Suprapubic skin (tissue), 4 donors: ENCODE data around the gene IFNL1. TPM values are rescaled to one million over a fixed set of nuclear protein-coding genes. Genes with fewer than 3 reads are reported as not detected.

Experiments used
- DNase-seq, 2 donors: peaks; one replicate each; pipeline ENCODE4 v3.0.0-alpha.2; 2019; ENCODE audit warnings: low spot score in 2 of 2
- H3K27ac ChIP-seq: fragments of 200-600 bp; sonication (generic); one replicate; pipeline ENCODE4 v1.5.1; 2019
- H3K27me3 ChIP-seq: fragments of 200-600 bp; sonication (generic); one replicate; pipeline ENCODE4 v1.5.1; 2019
- H3K36me3 ChIP-seq: fragments of 200-600 bp; sonication (generic); one replicate; pipeline ENCODE4 v1.5.1; 2019
- H3K4me1 ChIP-seq: fragments of 200-600 bp; sonication (generic); one replicate; pipeline ENCODE4 v1.5.1; 2019
- H3K4me3 ChIP-seq: fragments of 200-600 bp; sonication (generic); one replicate; pipeline ENCODE4 v1.5.1; 2019; ENCODE audit warnings: mild to moderate bottlenecking
- H3K9me3 ChIP-seq: fragments of 200-600 bp; sonication (generic); one replicate; pipeline ENCODE4 v1.5.1; 2019
- EP300 ChIP-seq: sonication (generic); formaldehyde crosslinking; IDR thresholded peaks from one replicate; pipeline ENCODE4 v1.6.1; 2017; ENCODE audit warnings: antibody characterized with exemption
- POLR2A ChIP-seq, 2 donors: fragments of 450-650 bp; IDR thresholded peaks; one replicate each; pipeline ENCODE4 v1.6.1; 2017; ENCODE audit warnings: antibody characterized with exemption in 2 of 2, mild to moderate bottlenecking in 2 of 2, moderate library complexity in 2 of 2
- POLR2AphosphoS5 ChIP-seq, 3 donors: sonication (generic); formaldehyde crosslinking; IDR thresholded peaks; one replicate each; pipeline ENCODE4 v1.6.1; 2017; ENCODE audit warnings: antibody characterized with exemption in 3 of 3
- WGBS: methylation state at CpG from one replicate; pipeline ENCODE4 v1.1.5; 2018; 5-methylcytosine and 5-hydroxymethylcytosine counted together
- total RNA-seq, 4 donors: library from RNA; depleted of rRNA; stranded (reverse); fragments of >200 nt; gene quantifications; one replicate each; pipeline ENCODE4 v1.1.0, GENCODE V29; 2016
- TF ChIP-seq, protein P1 (sequence below), 2 donors: fragments of 200-600 bp in 1 of 2; fragments of 450-650 bp in 1 of 2; sonication (generic) in 1 of 2; IDR thresholded peaks; one replicate each; pipeline ENCODE4 v1.5.1; 2016 to 2019; ENCODE audit warnings: antibody characterized with exemption in 2 of 2, mild to moderate bottlenecking in 1 of 2, moderate library complexity in 1 of 2

Gene IFNL1
- total RNA-seq, 4 donors from 2014 or later = not detected

DNA sequence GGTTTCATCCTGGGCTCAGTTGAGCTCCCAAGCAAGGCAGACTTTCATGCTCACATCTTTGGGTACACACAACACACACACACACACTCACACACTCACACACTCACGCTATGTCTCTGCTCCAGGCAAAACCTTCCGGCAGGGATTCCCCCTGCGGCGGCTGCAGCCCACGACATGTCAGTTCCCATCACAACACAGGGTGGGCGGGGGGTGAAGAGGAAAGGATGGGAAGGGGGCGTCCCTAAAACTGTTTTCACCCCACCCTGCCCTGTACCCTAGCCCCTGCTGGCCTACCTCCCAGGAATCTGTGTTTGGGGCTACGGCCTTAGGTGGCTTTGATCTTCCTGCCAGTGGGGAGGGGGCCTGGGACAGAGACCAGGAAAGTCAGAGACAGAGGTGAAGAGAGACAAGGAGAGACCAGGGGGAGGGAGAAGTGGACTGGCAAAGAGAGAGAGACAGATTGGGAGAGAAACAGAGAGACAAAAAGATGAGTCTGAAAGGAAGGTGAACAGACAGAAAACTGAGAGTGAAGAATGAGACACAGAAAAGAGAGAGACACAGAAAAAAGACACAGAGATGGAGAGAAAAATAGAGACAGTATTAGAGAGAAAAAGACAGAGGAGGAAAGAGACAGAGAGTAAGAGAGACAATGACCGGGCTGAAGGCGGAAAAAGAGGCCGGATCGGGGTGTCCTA lies 20.6 kb downstream of the IFNL1 start:
- H3K36me3 ChIP-seq = peaks cover 19% of the 10 kb centered on the region
- H3K27me3 ChIP-seq = peaks cover 4% of the 10 kb centered on the region
- 80% methylated on average over 12 of the region's 12 CpGs for WGBS
- TF ChIP-seq POLR2A (IDR thresholded peaks at IDR 0.05) = no peak
- TF ChIP-seq, protein P1, sequence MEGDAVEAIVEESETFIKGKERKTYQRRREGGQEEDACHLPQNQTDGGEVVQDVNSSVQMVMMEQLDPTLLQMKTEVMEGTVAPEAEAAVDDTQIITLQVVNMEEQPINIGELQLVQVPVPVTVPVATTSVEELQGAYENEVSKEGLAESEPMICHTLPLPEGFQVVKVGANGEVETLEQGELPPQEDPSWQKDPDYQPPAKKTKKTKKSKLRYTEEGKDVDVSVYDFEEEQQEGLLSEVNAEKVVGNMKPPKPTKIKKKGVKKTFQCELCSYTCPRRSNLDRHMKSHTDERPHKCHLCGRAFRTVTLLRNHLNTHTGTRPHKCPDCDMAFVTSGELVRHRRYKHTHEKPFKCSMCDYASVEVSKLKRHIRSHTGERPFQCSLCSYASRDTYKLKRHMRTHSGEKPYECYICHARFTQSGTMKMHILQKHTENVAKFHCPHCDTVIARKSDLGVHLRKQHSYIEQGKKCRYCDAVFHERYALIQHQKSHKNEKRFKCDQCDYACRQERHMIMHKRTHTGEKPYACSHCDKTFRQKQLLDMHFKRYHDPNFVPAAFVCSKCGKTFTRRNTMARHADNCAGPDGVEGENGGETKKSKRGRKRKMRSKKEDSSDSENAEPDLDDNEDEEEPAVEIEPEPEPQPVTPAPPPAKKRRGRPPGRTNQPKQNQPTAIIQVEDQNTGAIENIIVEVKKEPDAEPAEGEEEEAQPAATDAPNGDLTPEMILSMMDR (IDR thresholded peaks at IDR 0.05) = no peak
- TF ChIP-seq EP300 = no peak
- no peak for TF ChIP-seq POLR2AphosphoS5 (IDR thresholded peaks at IDR 0.05)
- no peak overlapping the region for H3K4me3 ChIP-seq
- no peak for DNase-seq
- H3K9me3 ChIP-seq = no peaks in the 10 kb centered on the region
- no peak overlapping the region for H3K27ac ChIP-seq
- H3K4me1 ChIP-seq = peaks cover 11% of the 10 kb centered on the region

DNA sequence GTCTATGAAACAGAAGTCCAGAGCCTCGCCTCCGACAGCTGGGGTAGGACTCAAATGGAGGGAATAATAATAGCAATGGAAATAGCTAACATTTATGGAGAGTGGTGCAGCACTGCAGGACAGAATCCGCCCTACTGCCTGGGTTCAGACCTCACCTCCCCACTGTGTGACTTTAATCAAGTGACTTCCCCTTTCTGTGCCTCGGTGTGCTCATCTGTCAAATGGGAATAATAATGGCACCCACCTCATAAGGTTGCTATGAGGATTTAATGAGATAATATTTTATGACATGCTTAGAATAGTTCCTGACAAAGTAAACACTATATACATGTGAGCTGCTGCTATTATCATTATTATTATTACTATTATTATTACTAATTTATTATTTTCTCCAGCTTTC lies 21.3 kb downstream of the IFNL1 start:
- no peak for DNase-seq
- no peak overlapping the region for H3K27ac ChIP-seq
- H3K9me3 ChIP-seq = no peaks in the 10 kb centered on the region
- 86% methylated on average over 4 of the region's 4 CpGs for WGBS
- no peak for TF ChIP-seq POLR2A (IDR thresholded peaks at IDR 0.05)
- TF ChIP-seq EP300 = no peak
- TF ChIP-seq POLR2AphosphoS5 (IDR thresholded peaks at IDR 0.05) = no peak
- peaks cover 19% of the 10 kb centered on the region for H3K36me3 ChIP-seq
- H3K4me1 ChIP-seq = peaks cover 11% of the 10 kb centered on the region
- peaks cover 4% of the 10 kb centered on the region for H3K27me3 ChIP-seq
- H3K4me3 ChIP-seq = no peak overlapping the region

DNA sequence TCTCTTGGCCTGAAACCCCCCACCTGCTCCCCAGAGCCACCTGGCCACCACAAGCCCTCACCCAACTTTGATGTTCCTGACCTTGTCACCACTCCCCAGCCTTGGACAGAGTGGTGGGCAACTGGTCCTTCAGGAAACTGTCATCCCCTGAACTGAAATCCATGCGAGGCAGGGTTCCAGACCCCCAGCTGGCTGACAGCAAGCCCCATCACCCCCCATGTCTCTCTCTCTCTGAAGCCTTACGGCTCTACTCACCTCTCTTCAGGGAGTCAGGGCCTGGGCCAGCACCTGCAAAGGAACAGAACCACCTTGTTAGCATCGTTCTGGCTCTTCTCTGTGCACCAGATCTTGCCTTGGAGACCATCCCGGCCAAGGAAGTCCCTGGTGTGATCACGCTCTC lies 21.9 kb downstream of the IFNL1 start:
- 90% methylated on average over 5 of the region's 5 CpGs for WGBS
- H3K4me1 ChIP-seq = peaks cover 11% of the 10 kb centered on the region
- H3K9me3 ChIP-seq = no peaks in the 10 kb centered on the region
- H3K27me3 ChIP-seq = peaks cover 4% of the 10 kb centered on the region
- TF ChIP-seq, protein P1 (IDR thresholded peaks at IDR 0.05) = no peak
- TF ChIP-seq POLR2AphosphoS5 (IDR thresholded peaks at IDR 0.05) (no peak), EP300 (no peak), POLR2A (IDR thresholded peaks at IDR 0.05) (no peak)
- H3K27ac ChIP-seq = no peak overlapping the region
- no peak overlapping the region for H3K4me3 ChIP-seq
- peaks cover 19% of the 10 kb centered on the region for H3K36me3 ChIP-seq
- no peak for DNase-seq

DNA sequence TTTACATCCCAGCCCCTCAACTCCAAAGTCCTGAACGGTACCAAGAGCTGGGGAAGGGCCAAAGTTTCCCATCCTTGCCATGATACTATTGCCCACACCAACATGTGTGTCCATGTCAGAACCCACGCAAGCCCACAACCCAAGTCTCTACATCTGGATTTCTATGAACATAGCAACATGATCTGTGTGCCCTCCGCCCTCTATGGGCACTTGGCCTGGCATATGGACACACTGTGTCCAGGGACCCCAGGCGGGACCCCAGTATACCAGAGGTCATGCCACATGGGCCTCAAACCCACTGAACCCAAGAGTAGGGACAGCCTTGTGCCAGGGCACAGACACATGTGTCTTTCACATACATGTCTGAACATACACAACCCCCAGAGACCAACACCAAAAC lies 22.5 kb downstream of the IFNL1 start:
- no peak for DNase-seq
- TF ChIP-seq EP300 (no peak), POLR2A (IDR thresholded peaks at IDR 0.05) (no peak), POLR2AphosphoS5 (IDR thresholded peaks at IDR 0.05) (no peak)
- TF ChIP-seq, protein P1 (IDR thresholded peaks at IDR 0.05) = no peak
- peaks cover 14% of the 10 kb centered on the region for H3K36me3 ChIP-seq
- no peaks in the 10 kb centered on the region for H3K9me3 ChIP-seq
- no peak overlapping the region for H3K27ac ChIP-seq
- no peak overlapping the region for H3K4me3 ChIP-seq
- peaks cover 4% of the 10 kb centered on the region for H3K27me3 ChIP-seq
- WGBS = 57% methylated on average over 1 of the region's 4 CpGs
- H3K4me1 ChIP-seq = peaks cover 11% of the 10 kb centered on the region

DNA sequence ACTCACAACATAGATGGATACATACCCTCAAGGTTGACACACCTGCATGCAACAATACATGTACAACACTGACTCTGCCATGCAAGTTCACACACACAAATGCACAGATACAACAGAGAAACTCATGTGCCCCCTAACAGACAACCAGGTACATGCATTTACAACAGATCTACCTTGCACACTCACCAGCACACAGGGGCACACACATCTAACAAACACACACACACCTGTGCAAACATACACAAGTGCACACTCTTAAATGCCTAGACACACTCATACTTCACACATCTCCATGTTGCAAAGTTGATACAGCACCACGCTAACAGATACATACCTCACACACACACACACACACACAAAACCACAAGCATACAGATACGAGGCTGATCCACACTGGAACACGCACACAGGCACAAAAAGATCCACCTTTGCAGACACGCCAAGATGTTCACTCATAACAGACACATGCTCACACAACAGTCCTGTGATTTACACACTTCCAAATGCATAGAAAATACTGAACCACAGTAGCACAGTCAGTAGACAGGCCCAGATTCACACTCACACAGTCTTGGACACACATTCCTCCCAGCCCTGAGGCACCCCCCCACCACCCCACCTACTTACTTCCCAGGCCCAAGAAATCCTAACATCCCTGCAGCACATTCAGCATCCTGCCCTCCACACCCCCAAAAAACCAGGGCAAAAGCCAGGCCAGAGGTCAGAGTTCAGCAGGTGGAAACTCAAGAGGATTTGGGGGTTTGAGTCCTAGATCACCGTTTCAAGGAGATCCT lies 23.1 kb downstream of the IFNL1 start:
- no peak overlapping the region for H3K4me3 ChIP-seq
- TF ChIP-seq POLR2A (IDR thresholded peaks at IDR 0.05) = no peak
- TF ChIP-seq, protein P1 (IDR thresholded peaks at IDR 0.05) = no peak
- no peak for TF ChIP-seq POLR2AphosphoS5 (IDR thresholded peaks at IDR 0.05)
- no peak for TF ChIP-seq EP300

More for the DNA sequence above, 23.1 kb downstream of the IFNL1 start:
- Histone ChIP-seq H3K4me1 (peaks cover 11% of the 10 kb centered on the region), H3K36me3 (peaks cover 8% of the 10 kb centered on the region), H3K9me3 (no peaks in the 10 kb centered on the region), H3K27ac (no peak overlapping the region), H3K27me3 (peaks cover 4% of the 10 kb centered on the region)
- 86% methylated on average over 4 of the region's 5 CpGs for WGBS
- no peak for DNase-seq
